CD14-positive monocyte (primary cell): ENCODE results near the gene GPATCH1. TPM values are rescaled to one million over a fixed set of nuclear protein-coding genes. Genes with fewer than 3 reads are reported as not detected.

Source experiments
- DNase-seq, 3 donors: peaks; one replicate each; pipeline ENCODE4 v3.0.0-alpha.2; 2011 to 2022
- H2AFZ ChIP-seq: 2 replicates; pipeline ENCODE4 v1.6.0; 2012; ENCODE audit warnings: mild to moderate bottlenecking, low read depth, low read length, inconsistent platforms; ENCODE audit not compliant: insufficient read depth, poor library complexity, severe bottlenecking
- H3K27ac ChIP-seq, 2 donors: 1 replicate in 1 of 2; 2 replicates in 1 of 2; pipeline ENCODE4 v1.5.1; 2012 to 2013; ENCODE audit warnings: low read length in 2 of 2, control low read depth in 1 of 2, inconsistent platforms in 1 of 2, low read depth in 1 of 2, mild to moderate bottlenecking in 1 of 2
- H3K27me3 ChIP-seq, 2 donors: one replicate each; pipeline versions ENCODE4 v1.6.0 to v1.6.1; 2011 to 2013; ENCODE audit warnings: low read length in 2 of 2; ENCODE audit not compliant: control insufficient read depth in 2 of 2, insufficient read depth in 2 of 2
- H3K36me3 ChIP-seq, 2 donors: replicated peaks in 1 of 2; 1 replicate in 1 of 2; 2 replicates in 1 of 2; pipeline versions ENCODE4 v1.5.1 to v1.6.1; 2012 to 2013; ENCODE audit warnings: low read length in 2 of 2, control low read depth in 1 of 2, inconsistent platforms in 1 of 2, mild to moderate bottlenecking in 1 of 2; ENCODE audit not compliant: insufficient read depth in 2 of 2, control insufficient read depth in 1 of 2
- H3K4me1 ChIP-seq, 2 donors: 1 replicate in 1 of 2; 2 replicates in 1 of 2; pipeline versions ENCODE4 v1.5.1 to v1.6.1; 2012 to 2013; ENCODE audit warnings: low read length in 2 of 2, control low read depth in 1 of 2, inconsistent platforms in 1 of 2, mild to moderate bottlenecking in 1 of 2, moderate library complexity in 1 of 2; ENCODE audit not compliant: insufficient read depth in 2 of 2, control insufficient read depth in 1 of 2
- H3K4me2 ChIP-seq: replicated peaks from 2 replicates; pipeline ENCODE3; 2012; ENCODE audit warnings: low read length, moderate library complexity, mild to moderate bottlenecking; ENCODE audit not compliant: poor library complexity, severe bottlenecking; ENCODE audit errors: extremely low read depth
- H3K4me3 ChIP-seq, 3 experiments: fragments of 200-600 bp in 1 of 3; sonication (generic) in 1 of 3; replicated peaks in 1 of 3; 1 replicate in 2 of 3; 2 replicates in 1 of 3; pipeline ENCODE4 v1.5.1; 2011 to 2013; ENCODE audit warnings: low read length in 3 of 3, mild to moderate bottlenecking in 3 of 3, control low read depth in 2 of 3, low read depth in 2 of 3, inconsistent platforms in 1 of 3, moderate library complexity in 1 of 3
- H3K79me2 ChIP-seq: 2 replicates; pipeline ENCODE4 v1.6.0; 2012; ENCODE audit warnings: mild to moderate bottlenecking, control low read depth, inconsistent platforms, low read length, moderate library complexity; ENCODE audit not compliant: insufficient read depth
- H3K9ac ChIP-seq: 2 replicates; pipeline ENCODE4 v1.6.0; 2017; ENCODE audit warnings: low read length, mild to moderate bottlenecking; ENCODE audit not compliant: insufficient read depth, poor library complexity, severe bottlenecking
- H3K9me3 ChIP-seq, 2 donors: replicated peaks in 1 of 2; 1 replicate in 1 of 2; 2 replicates in 1 of 2; pipeline versions ENCODE4 v1.5.1 to v1.6.1; 2012 to 2013; ENCODE audit warnings: low read length in 2 of 2, control low read depth in 1 of 2; ENCODE audit not compliant: control insufficient read depth in 1 of 2, insufficient read depth in 1 of 2
- H4K20me1 ChIP-seq: 2 replicates; pipeline ENCODE4 v1.6.0; 2012; ENCODE audit warnings: mild to moderate bottlenecking, low read length, control low read depth, moderate library complexity; ENCODE audit not compliant: insufficient read depth
- H3K27ac Mint-ChIP-seq, 7 donors: one replicate each; pipeline ENCODE4 v1.8.0; 2020; ENCODE audit warnings: mild to moderate bottlenecking in 7 of 7, mixed read lengths in 7 of 7, moderate library complexity in 6 of 7, inconsistent platforms in 2 of 7
- H3K27me3 Mint-ChIP-seq, 3 donors: one replicate each; pipeline ENCODE4 v1.8.0; 2021 to 2022; ENCODE audit warnings: low read depth in 3 of 3, mild to moderate bottlenecking in 3 of 3, mixed read lengths in 3 of 3, moderate library complexity in 3 of 3, inconsistent platforms in 1 of 3
- H3K36me3 Mint-ChIP-seq, 2 donors: one replicate each; pipeline ENCODE4 v1.8.0; 2020; ENCODE audit warnings: mixed read lengths in 2 of 2, inconsistent platforms in 1 of 2, mild to moderate bottlenecking in 1 of 2
- H3K4me1 Mint-ChIP-seq: one replicate; pipeline ENCODE4 v1.8.0; 2020; ENCODE audit warnings: mild to moderate bottlenecking, mixed read lengths
- H3K4me3 Mint-ChIP-seq, 2 donors: one replicate each; pipeline ENCODE4 v1.8.0; 2020; ENCODE audit warnings: mild to moderate bottlenecking in 2 of 2, mixed read lengths in 2 of 2, moderate library complexity in 1 of 2
- H3K9me3 Mint-ChIP-seq, 7 donors: one replicate each; pipeline ENCODE4 v1.8.0; 2020 to 2022; ENCODE audit warnings: mixed read lengths in 7 of 7, mild to moderate bottlenecking in 6 of 7, moderate library complexity in 6 of 7, inconsistent platforms in 2 of 7
- CTCF ChIP-seq: fragments of 200-600 bp; IDR thresholded peaks from one replicate; pipeline ENCODE4 v1.8.0; 2022; ENCODE audit warnings: antibody characterized with exemption, mild to moderate bottlenecking
- WGBS: methylation state at CpG from one replicate; pipeline ENCODE4 v1.1.5; 2013; ENCODE audit warnings: missing lambda C conversion rate; ENCODE audit not compliant: insufficient coverage; 5-methylcytosine and 5-hydroxymethylcytosine counted together
- intact Hi-C, 2 donors: fragments of 100-400 bp; cut with micrococcal nuclease; formaldehyde crosslinking; loops; one replicate each; pipeline versions ENCODE4 v1.15.0 to v1.15.1; 2023
- polyA plus RNA-seq, 3 donors: library from polyadenylated mRNA; depleted of rRNA in 1 of 3; unstranded in 2 of 3; stranded (reverse) in 1 of 3; fragments of 300-500 nt in 2 of 3; fragments of >200 nt in 1 of 3; fragmentation: Illumina TruSeq in 2 of 3; gene quantifications; 1 replicate in 2 of 3; 2 replicates in 1 of 3; pipeline ENCODE4 v1.2.3, GENCODE V29; 2012 to 2021

The GPATCH1 gene
- polyA plus RNA-seq, 3 donors = 1.4 to 6.8 (median 4.0) TPM

DNA sequence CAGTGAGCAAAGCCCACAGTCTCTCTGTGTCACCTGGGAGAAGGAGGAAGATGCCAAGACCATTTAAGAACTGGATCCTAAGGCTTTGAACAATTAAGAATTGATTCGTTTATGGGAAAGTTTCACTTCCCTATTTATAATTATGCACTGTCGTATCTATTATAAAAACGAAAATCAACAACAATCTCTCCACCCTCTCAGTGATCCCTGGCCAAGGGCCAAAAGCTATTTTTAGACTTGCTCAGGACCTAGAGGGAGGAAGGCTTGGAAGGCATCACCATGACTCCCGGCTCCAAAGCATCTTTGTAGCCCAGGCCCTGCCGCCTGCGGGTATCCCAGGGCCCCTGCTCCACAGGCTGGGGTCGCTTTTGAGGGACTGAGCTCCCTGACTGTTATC is 17.6 kb upstream of the GPATCH1 start:
- no peak for TF ChIP-seq CTCF
- intact Hi-C loops = no loop called here
- Histone ChIP-seq H3K9me3 (peaks cover 5% of the 10 kb centered on the region in 2 donors), H3K4me2 (no peak overlapping the region), H2AFZ (no peak overlapping the region), H3K4me1 (peaks cover 0 to 3% of the 10 kb centered on the region in 2 donors), H3K9ac (no peak overlapping the region), H4K20me1 (no peaks in the 10 kb centered on the region), H3K36me3 (no peaks in the 10 kb centered on the region), H3K27ac (no peak overlapping the region), H3K4me3 (no peak overlapping the region), H3K27me3 (peaks cover 14 to 34% of the 10 kb centered on the region in 2 donors), H3K79me2 (no peaks in the 10 kb centered on the region)
- H3K27ac Mint-ChIP-seq = no peak overlapping the region
- peaks cover 4% of the 10 kb centered on the region for H3K4me1 Mint-ChIP-seq
- WGBS = 11% methylated on average over 4 of the region's 7 CpGs
- peak in 1 of 3 donors; percentile 11 for DNase-seq
- H3K27me3 Mint-ChIP-seq = peaks cover 37 to 67% (median 63%) of the 10 kb centered on the region in 3 donors
- H3K9me3 Mint-ChIP-seq = peaks cover 0 to 11% (median 6%) of the 10 kb centered on the region in 7 donors
- peak overlapping the region in 1 of 2 donors; percentile 83 for H3K4me3 Mint-ChIP-seq
- no peaks in the 10 kb centered on the region for H3K36me3 Mint-ChIP-seq

GRCh38 chr19:33063753-33064457 is 17.1 kb upstream of the GPATCH1 start:
- TF ChIP-seq CTCF = no peak
- Mint-ChIP-seq H3K36me3 (no peaks in the 10 kb centered on the region), H3K4me1 (peaks cover 4% of the 10 kb centered on the region), H3K4me3 (peak overlapping the region; percentile 62 to 83), H3K27ac (no peak overlapping the region), H3K9me3 (peaks cover 0 to 11% (median 6%) of the 10 kb centered on the region in 7 donors), H3K27me3 (peaks cover 37 to 67% (median 63%) of the 10 kb centered on the region in 3 donors)
- intact Hi-C loops = no loop called here
- 12% methylated on average over 49 of the region's 56 CpGs for WGBS
- DNase-seq = no peak
- peaks cover 5% of the 10 kb centered on the region in 2 donors for H3K9me3 ChIP-seq
- no peak overlapping the region for H3K4me2 ChIP-seq
- no peaks in the 10 kb centered on the region for H3K79me2 ChIP-seq
- no peak overlapping the region for H2AFZ ChIP-seq
- H3K4me3 ChIP-seq = no peak overlapping the region
- H3K4me1 ChIP-seq = peaks cover 0 to 3% of the 10 kb centered on the region in 2 donors
- H3K27me3 ChIP-seq = peaks cover 14 to 34% of the 10 kb centered on the region in 2 donors
- no peaks in the 10 kb centered on the region for H3K36me3 ChIP-seq
- no peak overlapping the region for H3K9ac ChIP-seq
- H3K27ac ChIP-seq = no peak overlapping the region
- no peaks in the 10 kb centered on the region for H4K20me1 ChIP-seq
